Measurements from ENCODE around the gene ARHGEF17.

ARHGEF17 gene

GRCh38 chr11:73386546-73386945 is 78.5 kb downstream of the ARHGEF17 start:
- H3K9ac ChIP-seq (ENCODE audit: low read depth in 1 of 2, low read length in 2 of 2): no peak overlapping the region
- peak overlapping the region in 1 of 2 donors; percentile 45 for H3K4me3 ChIP-seq (ENCODE audit: low read depth in 1 of 2, low read length in 2 of 2)
- H3K27ac ChIP-seq (ENCODE audit: low read depth, low read length): no peak overlapping the region
- H3K9me3 ChIP-seq (ENCODE audit: control insufficient read depth in 1 of 2, low read length in 2 of 2): no peaks in the 10 kb centered on the region
- H3K36me3 ChIP-seq (ENCODE audit: control insufficient read depth in 1 of 2, insufficient read depth in 2 of 2, low read length in 2 of 2): peaks cover 0 to 1% of the 10 kb centered on the region in 2 donors
- H3K27me3 ChIP-seq (ENCODE audit: control insufficient read depth in 1 of 2, insufficient read depth in 2 of 2, low read length in 2 of 2): no peaks in the 10 kb centered on the region
- peaks cover 24 to 61% of the 10 kb centered on the region in 2 donors for H3K4me1 ChIP-seq (ENCODE audit: control insufficient read depth in 1 of 2, insufficient read depth in 2 of 2, low read length in 2 of 2)

GRCh38 chr11:73387594-73388264 is 79.7 kb downstream of the ARHGEF17 start:
- H3K4me1 ChIP-seq (ENCODE audit: control insufficient read depth in 1 of 2, insufficient read depth in 2 of 2, low read length in 2 of 2): peaks cover 21 to 55% of the 10 kb centered on the region in 2 donors
- H3K9me3 ChIP-seq (ENCODE audit: control insufficient read depth in 1 of 2, low read length in 2 of 2): no peaks in the 10 kb centered on the region
- no peak overlapping the region for H3K4me3 ChIP-seq (ENCODE audit: low read depth in 1 of 2, low read length in 2 of 2)
- H3K9ac ChIP-seq (ENCODE audit: low read depth in 1 of 2, low read length in 2 of 2): peak overlapping the region in 1 of 2 donors; percentile 4
- no peaks in the 10 kb centered on the region for H3K27me3 ChIP-seq (ENCODE audit: control insufficient read depth in 1 of 2, insufficient read depth in 2 of 2, low read length in 2 of 2)
- no peak overlapping the region for H3K27ac ChIP-seq (ENCODE audit: low read depth, low read length)
- H3K36me3 ChIP-seq (ENCODE audit: control insufficient read depth in 1 of 2, insufficient read depth in 2 of 2, low read length in 2 of 2): peaks cover 0 to 7% of the 10 kb centered on the region in 2 donors

GRCh38 chr11:73388265-73389133 is 80.4 kb downstream of the ARHGEF17 start:
- peaks cover 13 to 48% of the 10 kb centered on the region in 2 donors for H3K4me1 ChIP-seq (ENCODE audit: control insufficient read depth in 1 of 2, insufficient read depth in 2 of 2, low read length in 2 of 2)

GRCh38 chr11:73389134-73389525 is 81.1 kb downstream of the ARHGEF17 start:
- no peak overlapping the region for H3K9ac ChIP-seq (ENCODE audit: low read depth in 1 of 2, low read length in 2 of 2)
- H3K4me1 ChIP-seq (ENCODE audit: control insufficient read depth in 1 of 2, insufficient read depth in 2 of 2, low read length in 2 of 2): peaks cover 7 to 41% of the 10 kb centered on the region in 2 donors
- H3K27ac ChIP-seq (ENCODE audit: low read depth, low read length): no peak overlapping the region
- no peaks in the 10 kb centered on the region for H3K27me3 ChIP-seq (ENCODE audit: control insufficient read depth in 1 of 2, insufficient read depth in 2 of 2, low read length in 2 of 2)
- H3K4me3 ChIP-seq (ENCODE audit: low read depth in 1 of 2, low read length in 2 of 2): no peak overlapping the region
- H3K36me3 ChIP-seq (ENCODE audit: control insufficient read depth in 1 of 2, insufficient read depth in 2 of 2, low read length in 2 of 2): peaks cover 0 to 7% of the 10 kb centered on the region in 2 donors
- no peaks in the 10 kb centered on the region for H3K9me3 ChIP-seq (ENCODE audit: control insufficient read depth in 1 of 2, low read length in 2 of 2)

More at GRCh38 chr11:73388265-73389133, 80.4 kb downstream of the ARHGEF17 start:
- H3K27me3 ChIP-seq (ENCODE audit: control insufficient read depth in 1 of 2, insufficient read depth in 2 of 2, low read length in 2 of 2): no peaks in the 10 kb centered on the region
- no peak overlapping the region for H3K9ac ChIP-seq (ENCODE audit: low read depth in 1 of 2, low read length in 2 of 2)
- no peak overlapping the region for H3K27ac ChIP-seq (ENCODE audit: low read depth, low read length)
- H3K9me3 ChIP-seq (ENCODE audit: control insufficient read depth in 1 of 2, low read length in 2 of 2): no peaks in the 10 kb centered on the region
- H3K36me3 ChIP-seq (ENCODE audit: control insufficient read depth in 1 of 2, insufficient read depth in 2 of 2, low read length in 2 of 2): peaks cover 0 to 7% of the 10 kb centered on the region in 2 donors
- no peak overlapping the region for H3K4me3 ChIP-seq (ENCODE audit: low read depth in 1 of 2, low read length in 2 of 2)

GRCh38 chr11:73389916-73390315 is 81.8 kb downstream of the ARHGEF17 start:
- H3K9ac ChIP-seq (ENCODE audit: low read depth in 1 of 2, low read length in 2 of 2): no peak overlapping the region
- H3K27ac ChIP-seq (ENCODE audit: low read depth, low read length): no peak overlapping the region
- H3K27me3 ChIP-seq (ENCODE audit: control insufficient read depth in 1 of 2, insufficient read depth in 2 of 2, low read length in 2 of 2): no peaks in the 10 kb centered on the region
- peaks cover 0 to 34% of the 10 kb centered on the region in 2 donors for H3K4me1 ChIP-seq (ENCODE audit: control insufficient read depth in 1 of 2, insufficient read depth in 2 of 2, low read length in 2 of 2)
- no peak overlapping the region for H3K4me3 ChIP-seq (ENCODE audit: low read depth in 1 of 2, low read length in 2 of 2)
- H3K36me3 ChIP-seq (ENCODE audit: control insufficient read depth in 1 of 2, insufficient read depth in 2 of 2, low read length in 2 of 2): peaks cover 0 to 7% of the 10 kb centered on the region in 2 donors
- no peaks in the 10 kb centered on the region for H3K9me3 ChIP-seq (ENCODE audit: control insufficient read depth in 1 of 2, low read length in 2 of 2)

GRCh38 chr11:73390601-73391565 is 82.8 kb downstream of the ARHGEF17 start:
- peaks cover 0 to 25% of the 10 kb centered on the region in 2 donors for H3K4me1 ChIP-seq (ENCODE audit: control insufficient read depth in 1 of 2, insufficient read depth in 2 of 2, low read length in 2 of 2)
- no peak overlapping the region for H3K9ac ChIP-seq (ENCODE audit: low read depth in 1 of 2, low read length in 2 of 2)
- H3K9me3 ChIP-seq (ENCODE audit: control insufficient read depth in 1 of 2, low read length in 2 of 2): no peaks in the 10 kb centered on the region
- H3K27me3 ChIP-seq (ENCODE audit: control insufficient read depth in 1 of 2, insufficient read depth in 2 of 2, low read length in 2 of 2): no peaks in the 10 kb centered on the region
- no peak overlapping the region for H3K4me3 ChIP-seq (ENCODE audit: low read depth in 1 of 2, low read length in 2 of 2)
- H3K27ac ChIP-seq (ENCODE audit: low read depth, low read length): no peak overlapping the region
- H3K36me3 ChIP-seq (ENCODE audit: control insufficient read depth in 1 of 2, insufficient read depth in 2 of 2, low read length in 2 of 2): peaks cover 0 to 12% of the 10 kb centered on the region in 2 donors

- Histone ChIP-seq H3K4me3 (ENCODE audit: low read depth in 1 of 2, low read length in 2 of 2) (no peak overlapping the region), H3K9me3 (ENCODE audit: control insufficient read depth in 1 of 2, low read length in 2 of 2) (no peaks in the 10 kb centered on the region), H3K27ac (ENCODE audit: low read depth, low read length) (no peak overlapping the region), H3K36me3 (ENCODE audit: control insufficient read depth in 1 of 2, insufficient read depth in 2 of 2, low read length in 2 of 2) (peaks cover 0 to 12% of the 10 kb centered on the region in 2 donors), H3K27me3 (ENCODE audit: control insufficient read depth in 1 of 2, insufficient read depth in 2 of 2, low read length in 2 of 2) (no peaks in the 10 kb centered on the region), H3K9ac (ENCODE audit: low read depth in 1 of 2, low read length in 2 of 2) (no peak overlapping the region), H3K4me1 (ENCODE audit: control insufficient read depth in 1 of 2, insufficient read depth in 2 of 2, low read length in 2 of 2) (peaks cover 0 to 17% of the 10 kb centered on the region in 2 donors)
Measured at GRCh38 chr11:73391665-73392064, 83.6 kb downstream of the ARHGEF17 start.

GRCh38 chr11:73392108-73393010 is 84.3 kb downstream of the ARHGEF17 start:
- Histone ChIP-seq H3K27ac (ENCODE audit: low read depth, low read length) (no peak overlapping the region), H3K9ac (ENCODE audit: low read depth in 1 of 2, low read length in 2 of 2) (no peak overlapping the region), H3K9me3 (ENCODE audit: control insufficient read depth in 1 of 2, low read length in 2 of 2) (no peaks in the 10 kb centered on the region), H3K4me1 (ENCODE audit: control insufficient read depth in 1 of 2, insufficient read depth in 2 of 2, low read length in 2 of 2) (peaks cover 0 to 12% of the 10 kb centered on the region in 2 donors), H3K4me3 (ENCODE audit: low read depth in 1 of 2, low read length in 2 of 2) (no peak overlapping the region), H3K27me3 (ENCODE audit: control insufficient read depth in 1 of 2, insufficient read depth in 2 of 2, low read length in 2 of 2) (no peaks in the 10 kb centered on the region), H3K36me3 (ENCODE audit: control insufficient read depth in 1 of 2, insufficient read depth in 2 of 2, low read length in 2 of 2) (peaks cover 0 to 12% of the 10 kb centered on the region in 2 donors)

GRCh38 chr11:73393011-73393380 is 84.9 kb downstream of the ARHGEF17 start:
- H3K9ac ChIP-seq (ENCODE audit: low read depth in 1 of 2, low read length in 2 of 2): no peak overlapping the region
- no peak overlapping the region for H3K27ac ChIP-seq (ENCODE audit: low read depth, low read length)
- peaks cover 0 to 12% of the 10 kb centered on the region in 2 donors for H3K36me3 ChIP-seq (ENCODE audit: control insufficient read depth in 1 of 2, insufficient read depth in 2 of 2, low read length in 2 of 2)
- no peaks in the 10 kb centered on the region for H3K27me3 ChIP-seq (ENCODE audit: control insufficient read depth in 1 of 2, insufficient read depth in 2 of 2, low read length in 2 of 2)
- no peak overlapping the region for H3K4me3 ChIP-seq (ENCODE audit: low read depth in 1 of 2, low read length in 2 of 2)
- peaks cover 0 to 6% of the 10 kb centered on the region in 2 donors for H3K4me1 ChIP-seq (ENCODE audit: control insufficient read depth in 1 of 2, insufficient read depth in 2 of 2, low read length in 2 of 2)
- H3K9me3 ChIP-seq (ENCODE audit: control insufficient read depth in 1 of 2, low read length in 2 of 2): no peaks in the 10 kb centered on the region

Data from duodenal mucosa (tissue), 2 donors.